ENCODE results near the gene KCNK1. TPM values are rescaled to one million over a fixed set of nuclear protein-coding genes. Genes with fewer than 3 reads are reported as not detected.

Gene KCNK1
- total and polyA plus RNA-seq, 2 donors (not counting 1 experiment from before 2014, with no cell fraction given): 0.48 to 2.6 TPM

DNA sequence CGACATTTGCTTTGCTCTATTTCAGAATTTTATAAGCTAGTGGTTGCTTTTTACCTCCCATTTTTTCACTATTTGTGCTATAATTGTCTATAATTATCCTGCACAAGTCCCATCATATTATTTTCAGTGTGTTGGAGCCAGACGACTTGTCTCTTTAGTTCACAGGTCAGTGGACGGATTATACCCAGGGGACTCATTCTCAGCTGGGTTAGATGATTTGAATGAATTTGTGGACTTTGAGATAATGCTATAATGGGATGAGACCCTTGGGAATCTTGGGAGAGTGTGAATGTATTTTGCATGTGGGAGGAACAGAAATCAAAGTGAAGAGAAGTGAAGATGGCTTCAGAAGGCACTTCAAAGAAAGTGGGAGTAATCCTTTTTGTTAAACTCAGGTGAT, 31.5 kb upstream of the KCNK1 start:
- H3K79me2 ChIP-seq (ENCODE audit: control insufficient read depth, insufficient read depth, low read length): no peaks in the 10 kb centered on the region
- H3K4me2 ChIP-seq (ENCODE audit: extremely low read depth, insufficient read depth, low read length): no peak overlapping the region
- no peaks in the 10 kb centered on the region for H3K36me3 ChIP-seq (ENCODE audit: control insufficient read depth, insufficient read depth, low read length)
- no peaks in the 10 kb centered on the region for H3K27me3 ChIP-seq (ENCODE audit: control insufficient read depth, insufficient read depth, low read length)
- no peaks in the 10 kb centered on the region for H3K4me1 ChIP-seq (ENCODE audit: control insufficient read depth, extremely low read depth, insufficient read depth, low read length)
- H3K9ac ChIP-seq (ENCODE audit: insufficient read depth, low read length): no peak overlapping the region
- TF ChIP-seq, protein P1, sequence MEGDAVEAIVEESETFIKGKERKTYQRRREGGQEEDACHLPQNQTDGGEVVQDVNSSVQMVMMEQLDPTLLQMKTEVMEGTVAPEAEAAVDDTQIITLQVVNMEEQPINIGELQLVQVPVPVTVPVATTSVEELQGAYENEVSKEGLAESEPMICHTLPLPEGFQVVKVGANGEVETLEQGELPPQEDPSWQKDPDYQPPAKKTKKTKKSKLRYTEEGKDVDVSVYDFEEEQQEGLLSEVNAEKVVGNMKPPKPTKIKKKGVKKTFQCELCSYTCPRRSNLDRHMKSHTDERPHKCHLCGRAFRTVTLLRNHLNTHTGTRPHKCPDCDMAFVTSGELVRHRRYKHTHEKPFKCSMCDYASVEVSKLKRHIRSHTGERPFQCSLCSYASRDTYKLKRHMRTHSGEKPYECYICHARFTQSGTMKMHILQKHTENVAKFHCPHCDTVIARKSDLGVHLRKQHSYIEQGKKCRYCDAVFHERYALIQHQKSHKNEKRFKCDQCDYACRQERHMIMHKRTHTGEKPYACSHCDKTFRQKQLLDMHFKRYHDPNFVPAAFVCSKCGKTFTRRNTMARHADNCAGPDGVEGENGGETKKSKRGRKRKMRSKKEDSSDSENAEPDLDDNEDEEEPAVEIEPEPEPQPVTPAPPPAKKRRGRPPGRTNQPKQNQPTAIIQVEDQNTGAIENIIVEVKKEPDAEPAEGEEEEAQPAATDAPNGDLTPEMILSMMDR (conservative IDR thresholded peaks at IDR 0.05 in 1 of 2, IDR thresholded peaks at IDR 0.05 in 1 of 2; ENCODE audit: low read depth in 1 of 2, low read length in 2 of 2): no peak
- no peak for TF ChIP-seq EZH2 (IDR thresholded peaks at IDR 0.05; ENCODE audit: low read length, missing control alignments)
- no peak overlapping the region for H3K4me3 ChIP-seq (replicated peaks in 1 of 4; ENCODE audit: control extremely low read depth in 1 of 4, insufficient read depth in 1 of 4, low read depth in 3 of 4, low read length in 4 of 4)
- no peaks in the 10 kb centered on the region for H3K9me3 ChIP-seq (ENCODE audit: control insufficient read depth, insufficient read depth, low read depth, low read length)
- no peak overlapping the region for H3K27ac ChIP-seq (ENCODE audit: insufficient read depth, low read length)
- no peaks in the 10 kb centered on the region for H4K20me1 ChIP-seq (ENCODE audit: control insufficient read depth, extremely low read depth, insufficient read depth, low read length)
- DNase-seq (ENCODE audit: low read depth in 2 of 2): no peak
- H2AFZ ChIP-seq (ENCODE audit: low read length): no peak overlapping the region

DNA sequence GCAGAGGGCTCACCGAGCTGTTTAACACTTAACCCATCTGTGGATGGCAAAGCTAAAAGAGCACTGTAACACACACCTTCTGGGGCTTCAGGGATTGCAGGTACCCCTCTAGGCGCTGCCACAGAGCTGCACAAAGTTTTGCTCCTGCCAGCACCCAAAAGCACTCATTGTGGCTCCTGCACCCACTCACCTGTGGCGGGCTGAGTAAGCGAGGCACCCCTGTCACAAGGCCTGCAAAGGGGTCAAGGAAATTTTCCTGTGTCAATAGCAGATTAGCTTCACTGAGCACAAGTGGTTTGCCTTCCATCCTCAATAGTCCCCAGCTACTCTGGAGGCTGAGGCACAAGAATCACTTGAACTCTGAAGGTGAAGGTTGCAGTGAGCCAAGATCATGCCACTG, 29.5 kb upstream of the KCNK1 start:
- TF ChIP-seq EZH2 (IDR thresholded peaks at IDR 0.05; ENCODE audit: low read length, missing control alignments): no peak
- TF ChIP-seq, protein P1 (conservative IDR thresholded peaks at IDR 0.05 in 1 of 2, IDR thresholded peaks at IDR 0.05 in 1 of 2; ENCODE audit: low read depth in 1 of 2, low read length in 2 of 2): no peak
- no peaks in the 10 kb centered on the region for H4K20me1 ChIP-seq (ENCODE audit: control insufficient read depth, extremely low read depth, insufficient read depth, low read length)
- H3K79me2 ChIP-seq (ENCODE audit: control insufficient read depth, insufficient read depth, low read length): no peaks in the 10 kb centered on the region
- no peak overlapping the region for H3K27ac ChIP-seq (ENCODE audit: insufficient read depth, low read length)
- no peaks in the 10 kb centered on the region for H3K4me1 ChIP-seq (ENCODE audit: control insufficient read depth, extremely low read depth, insufficient read depth, low read length)
- H3K9ac ChIP-seq (ENCODE audit: insufficient read depth, low read length): no peak overlapping the region
- no peaks in the 10 kb centered on the region for H3K9me3 ChIP-seq (ENCODE audit: control insufficient read depth, insufficient read depth, low read depth, low read length)
- H3K4me2 ChIP-seq (ENCODE audit: extremely low read depth, insufficient read depth, low read length): no peak overlapping the region
- no peaks in the 10 kb centered on the region for H3K36me3 ChIP-seq (ENCODE audit: control insufficient read depth, insufficient read depth, low read length)
- H2AFZ ChIP-seq (ENCODE audit: low read length): no peak overlapping the region
- no peak overlapping the region for H3K4me3 ChIP-seq (replicated peaks in 1 of 4; ENCODE audit: control extremely low read depth in 1 of 4, insufficient read depth in 1 of 4, low read depth in 3 of 4, low read length in 4 of 4)
- DNase-seq (ENCODE audit: low read depth in 2 of 2): no peak
- H3K27me3 ChIP-seq (ENCODE audit: control insufficient read depth, insufficient read depth, low read length): no peaks in the 10 kb centered on the region

DNA sequence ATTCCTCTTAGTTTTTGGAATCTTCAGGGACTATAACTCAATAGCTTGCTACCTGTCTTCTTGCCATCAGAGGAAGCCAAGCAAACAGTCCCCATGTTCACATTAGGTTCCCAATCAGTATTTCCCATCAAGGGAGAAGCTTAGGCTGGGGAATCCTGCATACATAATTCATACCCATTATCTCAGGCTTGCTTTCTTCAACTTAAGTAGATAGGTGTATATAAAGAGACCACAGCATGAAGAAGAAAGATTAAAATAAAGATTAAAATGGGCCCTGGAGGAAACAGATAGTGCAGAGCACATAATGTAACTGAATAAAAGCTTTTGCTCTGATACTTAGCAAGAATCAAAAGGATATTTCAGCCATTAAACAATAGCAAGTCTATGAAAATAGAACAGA, 29.0 kb upstream of the KCNK1 start:
- DNase-seq (ENCODE audit: low read depth in 2 of 2): no peak
- no peak overlapping the region for H3K4me2 ChIP-seq (ENCODE audit: extremely low read depth, insufficient read depth, low read length)
- H3K4me3 ChIP-seq (replicated peaks in 1 of 4; ENCODE audit: control extremely low read depth in 1 of 4, insufficient read depth in 1 of 4, low read depth in 3 of 4, low read length in 4 of 4): no peak overlapping the region
- no peaks in the 10 kb centered on the region for H3K79me2 ChIP-seq (ENCODE audit: control insufficient read depth, insufficient read depth, low read length)
- H3K36me3 ChIP-seq (ENCODE audit: control insufficient read depth, insufficient read depth, low read length): no peaks in the 10 kb centered on the region
- no peak overlapping the region for H3K9ac ChIP-seq (ENCODE audit: insufficient read depth, low read length)
- no peak overlapping the region for H3K27ac ChIP-seq (ENCODE audit: insufficient read depth, low read length)
- no peaks in the 10 kb centered on the region for H3K9me3 ChIP-seq (ENCODE audit: control insufficient read depth, insufficient read depth, low read depth, low read length)
- H3K27me3 ChIP-seq (ENCODE audit: control insufficient read depth, insufficient read depth, low read length): no peaks in the 10 kb centered on the region
- H3K4me1 ChIP-seq (ENCODE audit: control insufficient read depth, extremely low read depth, insufficient read depth, low read length): no peaks in the 10 kb centered on the region
- H2AFZ ChIP-seq (ENCODE audit: low read length): no peak overlapping the region
- H4K20me1 ChIP-seq (ENCODE audit: control insufficient read depth, extremely low read depth, insufficient read depth, low read length): no peaks in the 10 kb centered on the region
- no peak for TF ChIP-seq EZH2 (IDR thresholded peaks at IDR 0.05; ENCODE audit: low read length, missing control alignments)
- TF ChIP-seq, protein P1 (conservative IDR thresholded peaks at IDR 0.05 in 1 of 2, IDR thresholded peaks at IDR 0.05 in 1 of 2; ENCODE audit: low read depth in 1 of 2, low read length in 2 of 2): no peak

Data from fibroblast of lung (primary cell).